ENCODE measurements around the gene FBXW7.

FBXW7 gene

DNA sequence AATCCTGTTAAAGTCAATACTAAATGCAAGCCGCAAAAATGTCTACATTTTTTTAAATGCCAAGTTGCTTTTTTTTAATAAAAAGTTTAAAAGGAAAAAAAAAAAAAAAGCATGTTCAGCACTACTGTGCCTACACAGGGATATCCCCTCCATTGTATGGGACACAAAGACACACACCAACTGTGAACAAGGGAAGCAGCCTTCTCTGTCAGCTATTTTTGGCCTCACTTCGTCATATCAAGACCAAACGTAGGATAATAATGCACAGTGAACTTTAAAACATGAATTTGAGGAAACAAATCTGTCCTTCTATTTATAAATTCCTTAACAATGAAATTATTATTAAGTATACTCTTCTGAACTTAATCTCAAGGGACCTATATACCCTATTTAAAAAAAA lies 4.4 kb downstream of the FBXW7 start:
- Histone ChIP-seq H3K36me3 (ENCODE audit: control insufficient read depth, insufficient read depth, low read length) (no peaks in the 10 kb centered on the region), H3K4me3 (ENCODE audit: insufficient read depth, low read depth, low read length) (no peak overlapping the region), H3K4me1 (ENCODE audit: control insufficient read depth, insufficient read depth, low read length) (peaks cover 7% of the 10 kb centered on the region), H3K27me3 (ENCODE audit: control insufficient read depth, insufficient read depth, low read length, poor library complexity, severe bottlenecking) (no peaks in the 10 kb centered on the region), H3K27ac (ENCODE audit: insufficient read depth, low read depth, low read length, poor library complexity, severe bottlenecking) (no peak overlapping the region), H3K9me3 (ENCODE audit: control insufficient read depth, low read length) (no peaks in the 10 kb centered on the region)
- 88 to 100% methylated on average over 2 to 3 of the region's 3 CpGs for WGBS, 2 experiments

DNA sequence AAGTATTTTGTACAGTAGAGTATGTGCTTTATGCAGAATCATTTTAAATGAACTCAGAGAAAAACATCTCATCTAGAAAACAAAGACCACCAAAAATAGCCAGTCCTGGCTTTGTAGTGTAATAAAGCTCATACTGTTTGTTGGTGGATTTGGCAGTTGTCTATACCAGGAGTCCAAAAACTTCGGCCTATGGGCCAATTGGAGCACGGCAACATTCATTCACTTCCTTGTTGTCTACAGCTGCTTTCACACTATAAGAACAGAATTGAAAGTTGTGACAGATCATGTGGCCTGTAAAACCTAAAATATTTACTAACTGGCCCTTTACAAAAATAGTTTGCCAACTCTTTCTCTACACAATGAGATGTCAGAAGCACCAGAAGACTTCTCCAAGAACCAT lies 5.3 kb downstream of the FBXW7 start:
- no peaks in the 10 kb centered on the region for H3K27me3 ChIP-seq (ENCODE audit: control insufficient read depth, insufficient read depth, low read length, poor library complexity, severe bottlenecking)
- no peaks in the 10 kb centered on the region for H3K9me3 ChIP-seq (ENCODE audit: control insufficient read depth, low read length)
- H3K4me1 ChIP-seq (ENCODE audit: control insufficient read depth, insufficient read depth, low read length): peaks cover 7% of the 10 kb centered on the region
- no peak overlapping the region for H3K27ac ChIP-seq (ENCODE audit: insufficient read depth, low read depth, low read length, poor library complexity, severe bottlenecking)
- H3K4me3 ChIP-seq (ENCODE audit: insufficient read depth, low read depth, low read length): no peak overlapping the region
- H3K36me3 ChIP-seq (ENCODE audit: control insufficient read depth, insufficient read depth, low read length): no peaks in the 10 kb centered on the region
- WGBS, 2 experiments: 96 to 98% methylated on average over 2 of the region's 2 CpGs

DNA sequence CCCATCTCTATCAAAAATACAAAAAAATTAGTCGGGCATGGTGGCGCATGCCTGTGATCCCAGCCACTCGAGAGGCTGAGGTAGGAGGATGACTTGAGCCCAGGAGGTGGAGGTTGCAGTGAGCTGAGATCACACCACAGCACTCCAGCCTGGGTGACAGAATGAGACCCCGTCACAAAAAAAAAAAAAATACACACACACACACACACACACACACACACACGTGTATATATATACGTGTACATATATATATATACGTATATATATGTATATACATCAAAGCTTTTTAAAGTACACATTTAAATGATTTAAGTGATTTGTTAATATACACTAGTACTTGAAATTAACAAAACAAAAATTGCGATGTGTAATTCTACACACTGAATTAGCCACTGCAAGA lies 6.0 kb downstream of the FBXW7 start:
- no peaks in the 10 kb centered on the region for H3K36me3 ChIP-seq (ENCODE audit: control insufficient read depth, insufficient read depth, low read length)
- H3K4me3 ChIP-seq (ENCODE audit: insufficient read depth, low read depth, low read length): no peak overlapping the region
- 86 to 100% methylated on average over 2 to 4 of the region's 8 CpGs for WGBS, 2 experiments
- no peaks in the 10 kb centered on the region for H3K9me3 ChIP-seq (ENCODE audit: control insufficient read depth, low read length)
- H3K4me1 ChIP-seq (ENCODE audit: control insufficient read depth, insufficient read depth, low read length): peaks cover 7% of the 10 kb centered on the region
- H3K27me3 ChIP-seq (ENCODE audit: control insufficient read depth, insufficient read depth, low read length, poor library complexity, severe bottlenecking): no peaks in the 10 kb centered on the region
- no peak overlapping the region for H3K27ac ChIP-seq (ENCODE audit: insufficient read depth, low read depth, low read length, poor library complexity, severe bottlenecking)

DNA sequence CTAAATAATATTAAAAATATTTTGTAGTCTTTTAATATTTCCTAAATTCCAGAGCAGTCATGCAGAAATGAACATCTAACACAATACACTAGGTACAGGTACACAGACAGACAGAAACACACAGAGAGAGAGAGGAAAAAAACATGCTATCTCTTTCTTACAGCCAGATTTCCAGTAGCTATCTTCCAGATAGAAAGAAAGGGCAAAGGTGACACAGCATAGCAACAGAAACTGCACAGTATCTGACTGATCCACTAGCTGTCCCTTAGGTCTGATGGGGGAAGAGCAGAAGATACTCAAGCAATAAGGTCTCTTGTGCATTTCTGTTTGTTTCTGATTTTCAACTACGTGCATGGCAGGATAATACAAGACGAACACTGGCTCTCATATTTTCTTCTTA lies 7.8 kb downstream of the FBXW7 start:
- Histone ChIP-seq H3K9me3 (ENCODE audit: control insufficient read depth, low read length) (no peaks in the 10 kb centered on the region), H3K36me3 (ENCODE audit: control insufficient read depth, insufficient read depth, low read length) (no peaks in the 10 kb centered on the region), H3K27ac (ENCODE audit: insufficient read depth, low read depth, low read length, poor library complexity, severe bottlenecking) (no peak overlapping the region), H3K4me3 (ENCODE audit: insufficient read depth, low read depth, low read length) (no peak overlapping the region), H3K27me3 (ENCODE audit: control insufficient read depth, insufficient read depth, low read length, poor library complexity, severe bottlenecking) (no peaks in the 10 kb centered on the region), H3K4me1 (ENCODE audit: control insufficient read depth, insufficient read depth, low read length) (no peaks in the 10 kb centered on the region)
- 91 to 98% methylated on average over 2 of the region's 2 CpGs for WGBS, 2 experiments

DNA sequence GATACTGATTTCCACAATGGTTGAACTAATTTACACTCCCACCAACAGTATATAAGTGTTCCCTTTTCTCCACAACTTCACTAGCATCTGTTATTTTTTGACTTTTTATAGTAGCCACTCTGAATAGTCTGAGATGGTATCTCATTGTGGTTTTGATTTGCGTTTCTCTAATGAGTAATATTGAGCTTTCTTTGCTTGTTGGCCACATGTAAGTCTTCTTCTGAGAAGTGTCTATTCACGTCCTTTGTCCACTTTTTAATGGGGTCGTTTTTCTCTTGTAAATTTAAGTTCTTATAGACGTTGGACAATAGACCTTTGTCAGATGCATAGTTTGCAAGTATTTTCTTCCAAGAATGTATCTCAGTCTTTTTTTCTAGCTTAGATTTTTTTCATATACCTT lies 10.0 kb downstream of the FBXW7 start:
- H3K9me3 ChIP-seq (ENCODE audit: control insufficient read depth, low read length): no peaks in the 10 kb centered on the region
- H3K36me3 ChIP-seq (ENCODE audit: control insufficient read depth, insufficient read depth, low read length): no peaks in the 10 kb centered on the region
- H3K27me3 ChIP-seq (ENCODE audit: control insufficient read depth, insufficient read depth, low read length, poor library complexity, severe bottlenecking): no peaks in the 10 kb centered on the region
- no peaks in the 10 kb centered on the region for H3K4me1 ChIP-seq (ENCODE audit: control insufficient read depth, insufficient read depth, low read length)
- H3K4me3 ChIP-seq (ENCODE audit: insufficient read depth, low read depth, low read length): no peak overlapping the region
- no peak overlapping the region for H3K27ac ChIP-seq (ENCODE audit: insufficient read depth, low read depth, low read length, poor library complexity, severe bottlenecking)
- 92 to 96% methylated on average over 4 of the region's 4 CpGs for WGBS, 2 experiments

DNA sequence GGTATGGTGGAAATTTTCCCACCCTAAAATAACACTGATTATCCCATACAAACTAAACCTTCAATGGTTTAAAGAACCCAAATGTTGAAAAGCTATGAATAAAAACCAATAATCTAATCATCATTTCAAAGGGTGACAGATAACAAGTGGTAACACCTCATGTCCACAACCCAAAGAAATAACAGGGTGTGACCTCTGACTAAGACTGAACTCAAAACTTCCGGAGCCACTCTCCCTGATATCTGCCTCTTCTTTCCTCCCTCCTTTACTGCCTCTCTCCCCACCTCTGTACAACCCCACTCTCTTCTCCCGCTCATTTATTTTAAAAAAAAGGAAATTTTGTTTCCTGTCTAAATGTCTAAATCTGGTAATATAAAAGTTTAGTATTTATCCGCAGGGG lies 11.5 kb downstream of the FBXW7 start:
- Histone ChIP-seq H3K9me3 (ENCODE audit: control insufficient read depth, low read length) (no peaks in the 10 kb centered on the region), H3K4me3 (ENCODE audit: insufficient read depth, low read depth, low read length) (no peak overlapping the region), H3K27ac (ENCODE audit: insufficient read depth, low read depth, low read length, poor library complexity, severe bottlenecking) (no peak overlapping the region), H3K27me3 (ENCODE audit: control insufficient read depth, insufficient read depth, low read length, poor library complexity, severe bottlenecking) (no peaks in the 10 kb centered on the region), H3K4me1 (ENCODE audit: control insufficient read depth, insufficient read depth, low read length) (no peaks in the 10 kb centered on the region), H3K36me3 (ENCODE audit: control insufficient read depth, insufficient read depth, low read length) (no peaks in the 10 kb centered on the region)
- 89 to 93% methylated on average over 1 to 2 of the region's 3 CpGs for WGBS, 2 experiments

DNA sequence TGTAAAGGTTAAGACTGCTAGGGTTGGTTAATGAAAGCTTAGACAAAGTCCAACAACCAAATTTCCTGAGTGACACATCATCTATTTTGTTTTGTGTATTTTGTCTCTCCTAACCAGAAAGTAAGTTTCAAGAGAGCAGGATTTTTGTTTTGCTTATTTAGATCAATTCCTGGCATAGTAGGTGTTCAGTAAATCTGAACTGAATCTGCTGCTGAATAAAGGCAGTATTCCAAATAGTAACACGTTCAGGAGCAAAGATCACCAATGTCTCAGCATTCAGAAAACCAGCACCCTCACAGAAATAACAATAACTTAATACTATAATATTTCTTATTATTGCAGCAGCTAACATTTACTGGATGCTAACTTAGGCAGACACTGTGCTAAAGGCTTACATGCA lies 12.2 kb downstream of the FBXW7 start:
- Histone ChIP-seq H3K9me3 (ENCODE audit: control insufficient read depth, low read length) (no peaks in the 10 kb centered on the region), H3K27me3 (ENCODE audit: control insufficient read depth, insufficient read depth, low read length, poor library complexity, severe bottlenecking) (no peaks in the 10 kb centered on the region), H3K4me1 (ENCODE audit: control insufficient read depth, insufficient read depth, low read length) (no peaks in the 10 kb centered on the region), H3K4me3 (ENCODE audit: insufficient read depth, low read depth, low read length) (no peak overlapping the region), H3K27ac (ENCODE audit: insufficient read depth, low read depth, low read length, poor library complexity, severe bottlenecking) (no peak overlapping the region), H3K36me3 (ENCODE audit: control insufficient read depth, insufficient read depth, low read length) (no peaks in the 10 kb centered on the region)
- 83 to 88% methylated on average over 1 of the region's 1 CpG for WGBS, 2 experiments

DNA sequence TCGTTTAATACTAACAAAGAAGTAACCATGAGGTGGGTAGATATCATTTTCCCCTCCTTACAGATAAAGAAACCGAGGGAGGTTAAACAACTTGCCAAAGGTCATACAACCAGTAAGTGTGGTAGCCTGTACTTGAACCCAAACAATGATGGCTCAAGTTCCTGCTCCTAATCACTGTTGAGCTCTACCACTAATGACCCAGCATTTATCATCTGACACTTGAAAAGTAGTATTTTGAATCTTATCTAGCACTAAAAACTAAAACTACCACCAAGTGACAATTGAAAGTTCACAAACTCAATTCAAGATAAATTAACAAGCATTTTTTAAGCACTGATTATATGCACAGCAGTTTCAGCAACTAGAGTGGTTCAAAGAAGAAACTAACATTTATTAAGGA lies 13.1 kb downstream of the FBXW7 start:
- WGBS, 2 experiments: 93 to 97% methylated on average over 2 of the region's 2 CpGs
- Histone ChIP-seq H3K9me3 (ENCODE audit: control insufficient read depth, low read length) (no peaks in the 10 kb centered on the region), H3K36me3 (ENCODE audit: control insufficient read depth, insufficient read depth, low read length) (no peaks in the 10 kb centered on the region), H3K27ac (ENCODE audit: insufficient read depth, low read depth, low read length, poor library complexity, severe bottlenecking) (no peak overlapping the region), H3K27me3 (ENCODE audit: control insufficient read depth, insufficient read depth, low read length, poor library complexity, severe bottlenecking) (no peaks in the 10 kb centered on the region), H3K4me1 (ENCODE audit: control insufficient read depth, insufficient read depth, low read length) (no peaks in the 10 kb centered on the region), H3K4me3 (ENCODE audit: insufficient read depth, low read depth, low read length) (no peak overlapping the region)

DNA sequence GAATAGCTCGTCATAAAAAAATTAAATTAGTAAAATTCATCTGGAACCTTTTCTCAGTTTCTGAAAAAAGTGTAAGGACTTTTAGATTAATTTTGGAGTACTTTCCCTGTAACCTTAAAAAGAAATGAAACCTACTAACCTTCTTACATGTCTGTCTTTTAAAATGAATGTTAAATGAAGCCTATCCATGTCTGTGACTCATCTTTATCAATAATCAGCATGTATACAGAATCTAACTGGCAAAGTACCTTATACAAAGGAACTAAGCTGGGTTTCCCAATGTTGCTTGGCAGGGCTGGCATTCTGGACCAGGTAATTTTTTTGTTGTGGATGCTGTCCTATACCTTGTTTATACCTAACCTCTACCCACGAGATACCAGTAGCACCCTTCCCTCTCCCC lies 13.6 kb downstream of the FBXW7 start:
- H3K4me1 ChIP-seq (ENCODE audit: control insufficient read depth, insufficient read depth, low read length): no peaks in the 10 kb centered on the region
- H3K9me3 ChIP-seq (ENCODE audit: control insufficient read depth, low read length): no peaks in the 10 kb centered on the region
- H3K27me3 ChIP-seq (ENCODE audit: control insufficient read depth, insufficient read depth, low read length, poor library complexity, severe bottlenecking): no peaks in the 10 kb centered on the region
- no peak overlapping the region for H3K27ac ChIP-seq (ENCODE audit: insufficient read depth, low read depth, low read length, poor library complexity, severe bottlenecking)
- 100% methylated on average over 1 of the region's 2 CpGs for WGBS, 2 experiments
- H3K36me3 ChIP-seq (ENCODE audit: control insufficient read depth, insufficient read depth, low read length): no peaks in the 10 kb centered on the region
- H3K4me3 ChIP-seq (ENCODE audit: insufficient read depth, low read depth, low read length): no peak overlapping the region

DNA sequence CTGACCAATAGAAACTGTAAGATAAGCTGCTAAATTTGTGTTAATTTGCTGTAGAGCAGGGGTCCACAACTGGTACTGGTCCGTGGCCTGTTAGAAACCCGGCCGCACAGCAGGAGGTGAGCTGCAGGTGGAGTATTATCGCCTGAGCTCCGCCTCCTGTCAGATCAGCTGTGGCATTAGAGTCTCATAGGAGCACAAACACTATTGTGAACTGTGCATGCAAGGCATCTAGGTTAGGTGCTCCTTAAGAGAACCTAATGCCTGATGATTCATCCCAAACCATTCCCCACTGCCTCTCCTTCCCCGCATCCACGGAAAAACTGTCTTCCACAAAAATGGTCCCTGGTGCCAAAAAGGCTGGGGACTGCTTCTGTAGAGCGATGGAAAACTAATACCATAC lies 19.7 kb downstream of the FBXW7 start:
- Histone ChIP-seq H3K4me1 (ENCODE audit: control insufficient read depth, insufficient read depth, low read length) (no peaks in the 10 kb centered on the region), H3K4me3 (ENCODE audit: insufficient read depth, low read depth, low read length) (no peak overlapping the region), H3K9me3 (ENCODE audit: control insufficient read depth, low read length) (no peaks in the 10 kb centered on the region), H3K27me3 (ENCODE audit: control insufficient read depth, insufficient read depth, low read length, poor library complexity, severe bottlenecking) (no peaks in the 10 kb centered on the region), H3K27ac (ENCODE audit: insufficient read depth, low read depth, low read length, poor library complexity, severe bottlenecking) (peak overlapping the region; percentile 11), H3K36me3 (ENCODE audit: control insufficient read depth, insufficient read depth, low read length) (no peaks in the 10 kb centered on the region)
- 67 to 70% methylated on average over 8 of the region's 8 CpGs for WGBS, 2 experiments

DNA sequence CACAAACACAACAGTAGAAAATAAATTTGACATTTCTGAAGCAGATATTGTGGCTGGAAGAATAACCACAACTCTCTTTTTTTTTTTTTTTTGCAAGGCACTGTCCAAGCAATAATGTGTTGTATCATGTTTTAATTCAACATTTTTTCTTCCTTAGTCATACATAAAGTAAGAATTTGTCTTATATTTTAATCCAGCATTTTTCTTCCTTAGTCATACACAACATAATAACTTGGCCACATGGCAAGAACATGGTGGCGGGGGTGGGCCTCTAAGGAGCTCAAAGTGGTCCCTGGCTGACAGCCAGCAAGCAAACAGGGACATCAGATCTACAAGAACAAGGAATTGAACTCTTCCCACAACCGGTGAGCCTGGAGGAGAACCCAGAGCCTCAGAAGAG lies 20.2 kb downstream of the FBXW7 start:
- WGBS, 2 experiments: 85 to 92% methylated on average over 2 of the region's 2 CpGs
- Histone ChIP-seq H3K27me3 (ENCODE audit: control insufficient read depth, insufficient read depth, low read length, poor library complexity, severe bottlenecking) (no peaks in the 10 kb centered on the region), H3K4me3 (ENCODE audit: insufficient read depth, low read depth, low read length) (no peak overlapping the region), H3K36me3 (ENCODE audit: control insufficient read depth, insufficient read depth, low read length) (no peaks in the 10 kb centered on the region), H3K4me1 (ENCODE audit: control insufficient read depth, insufficient read depth, low read length) (no peaks in the 10 kb centered on the region), H3K27ac (ENCODE audit: insufficient read depth, low read depth, low read length, poor library complexity, severe bottlenecking) (peak overlapping the region; percentile 11), H3K9me3 (ENCODE audit: control insufficient read depth, low read length) (no peaks in the 10 kb centered on the region)
